GM21447 (cell line): ENCODE data around the gene TMC3.

ENCODE experiments used
- ATAC-seq: cut with Tn5 transposase; IDR thresholded peaks from one replicate; pipeline ENCODE4 v1.9.1; 2021; ENCODE audit not compliant: unreplicated experiment

TMC3 gene

GRCh38 chr15:81282911-81283310 lies 91.1 kb downstream of the TMC3 start:
- ATAC-seq: no peak

DNA sequence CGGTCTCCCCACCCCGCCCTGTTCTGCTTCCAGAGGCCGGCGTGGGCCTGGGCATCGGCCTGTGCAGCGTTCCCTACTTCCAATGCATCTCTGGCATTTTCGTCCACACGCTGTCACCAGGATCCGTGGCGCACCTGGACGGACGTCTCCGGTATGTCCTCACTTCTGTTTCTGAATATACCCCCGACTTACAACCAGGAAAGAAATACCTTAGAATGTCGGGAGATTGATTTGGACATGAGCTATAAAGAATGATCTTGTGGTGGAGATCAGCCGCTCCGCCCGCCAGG lies 91.5 kb downstream of the TMC3 start:
- ATAC-seq: no peak

- ATAC-seq: no peak
These were observed 92.0 kb downstream of the TMC3 start for GRCh38 chr15:81281766-81282605.

GRCh38 chr15:81281456-81281735 lies 92.6 kb downstream of the TMC3 start:
- no peak for ATAC-seq
